Brain microvascular endothelial cell (primary cell): ENCODE data around the gene TMEM201.

Source experiments
- DNase-seq: peaks from one replicate; pipeline ENCODE4 v3.0.0-alpha.2; 2020
- H3K27ac ChIP-seq: fragments of 250-450 bp; sonication (Bioruptor Pico); 2 replicates; pipeline ENCODE4 v1.5.1; 2020; ENCODE audit warnings: mild to moderate bottlenecking, moderate library complexity
- H3K27me3 ChIP-seq: fragments of 250-450 bp; sonication (Bioruptor Pico); replicated peaks from 2 replicates; pipeline ENCODE4 v1.5.1; 2020; ENCODE audit warnings: mild to moderate bottlenecking
- H3K36me3 ChIP-seq: fragments of 250-450 bp; sonication (Bioruptor Pico); replicated peaks from 2 replicates; pipeline ENCODE4 v1.5.1; 2020; ENCODE audit warnings: mild to moderate bottlenecking
- H3K4me3 ChIP-seq: 2 replicates; pipeline ENCODE4 v1.5.1; 2011; ENCODE audit warnings: low read depth, mild to moderate bottlenecking, control low read depth, low read length, moderate library complexity
- in situ Hi-C: cut with HindIII; loops from 2 replicates; pipeline ENCODE4 v1.10.0; 2017; ENCODE audit warnings: low sequenced_read_pairs, low pct_ligation_motif_present
- TF ChIP-seq, protein P1 (sequence below): IDR thresholded peaks from 2 replicates; pipeline ENCODE4 v1.5.1; 2011; ENCODE audit warnings: low read depth, mild to moderate bottlenecking, moderate library complexity, low read length, control low read depth, inconsistent platforms; ENCODE audit errors: missing control alignments

TMEM201 gene

DNA sequence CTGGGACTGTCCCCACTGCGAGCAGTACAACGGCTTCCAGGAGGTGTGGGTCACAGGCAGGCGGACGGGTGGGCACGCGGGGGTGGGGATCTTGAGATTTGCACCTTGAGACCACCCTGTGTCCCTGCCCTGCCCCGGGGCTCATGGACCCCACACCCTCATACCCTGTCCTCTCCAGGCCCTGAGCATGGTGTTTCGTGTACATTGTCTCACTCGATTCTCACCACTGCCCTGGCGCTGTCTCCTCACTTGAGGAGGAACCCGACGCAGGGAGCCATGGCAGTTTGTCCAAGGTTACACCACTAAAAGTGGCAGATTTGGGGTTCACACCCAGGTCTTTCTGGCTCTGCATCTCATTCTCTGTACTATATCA, 7.2 kb downstream of the TMEM201 start:
- in situ Hi-C loops, result no loop called here
- H3K36me3 ChIP-seq, result peaks cover 5% of the 10 kb centered on the region
- DNase-seq, result no peak
- TF ChIP-seq, protein P1, sequence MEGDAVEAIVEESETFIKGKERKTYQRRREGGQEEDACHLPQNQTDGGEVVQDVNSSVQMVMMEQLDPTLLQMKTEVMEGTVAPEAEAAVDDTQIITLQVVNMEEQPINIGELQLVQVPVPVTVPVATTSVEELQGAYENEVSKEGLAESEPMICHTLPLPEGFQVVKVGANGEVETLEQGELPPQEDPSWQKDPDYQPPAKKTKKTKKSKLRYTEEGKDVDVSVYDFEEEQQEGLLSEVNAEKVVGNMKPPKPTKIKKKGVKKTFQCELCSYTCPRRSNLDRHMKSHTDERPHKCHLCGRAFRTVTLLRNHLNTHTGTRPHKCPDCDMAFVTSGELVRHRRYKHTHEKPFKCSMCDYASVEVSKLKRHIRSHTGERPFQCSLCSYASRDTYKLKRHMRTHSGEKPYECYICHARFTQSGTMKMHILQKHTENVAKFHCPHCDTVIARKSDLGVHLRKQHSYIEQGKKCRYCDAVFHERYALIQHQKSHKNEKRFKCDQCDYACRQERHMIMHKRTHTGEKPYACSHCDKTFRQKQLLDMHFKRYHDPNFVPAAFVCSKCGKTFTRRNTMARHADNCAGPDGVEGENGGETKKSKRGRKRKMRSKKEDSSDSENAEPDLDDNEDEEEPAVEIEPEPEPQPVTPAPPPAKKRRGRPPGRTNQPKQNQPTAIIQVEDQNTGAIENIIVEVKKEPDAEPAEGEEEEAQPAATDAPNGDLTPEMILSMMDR, result no peak
- no peak overlapping the region for H3K4me3 ChIP-seq
- no peaks in the 10 kb centered on the region for H3K27me3 ChIP-seq
- H3K27ac ChIP-seq, result no peak overlapping the region

- H3K27ac ChIP-seq, result no peak overlapping the region
- H3K27me3 ChIP-seq, result no peaks in the 10 kb centered on the region
- peaks cover 9% of the 10 kb centered on the region for H3K36me3 ChIP-seq
- no peak overlapping the region for H3K4me3 ChIP-seq
- TF ChIP-seq, protein P1, result no peak
- in situ Hi-C loops, result no loop called here
- no peak for DNase-seq
Observed at GRCh38 chr1:9596415-9597123, 7.9 kb downstream of the TMEM201 start.

DNA sequence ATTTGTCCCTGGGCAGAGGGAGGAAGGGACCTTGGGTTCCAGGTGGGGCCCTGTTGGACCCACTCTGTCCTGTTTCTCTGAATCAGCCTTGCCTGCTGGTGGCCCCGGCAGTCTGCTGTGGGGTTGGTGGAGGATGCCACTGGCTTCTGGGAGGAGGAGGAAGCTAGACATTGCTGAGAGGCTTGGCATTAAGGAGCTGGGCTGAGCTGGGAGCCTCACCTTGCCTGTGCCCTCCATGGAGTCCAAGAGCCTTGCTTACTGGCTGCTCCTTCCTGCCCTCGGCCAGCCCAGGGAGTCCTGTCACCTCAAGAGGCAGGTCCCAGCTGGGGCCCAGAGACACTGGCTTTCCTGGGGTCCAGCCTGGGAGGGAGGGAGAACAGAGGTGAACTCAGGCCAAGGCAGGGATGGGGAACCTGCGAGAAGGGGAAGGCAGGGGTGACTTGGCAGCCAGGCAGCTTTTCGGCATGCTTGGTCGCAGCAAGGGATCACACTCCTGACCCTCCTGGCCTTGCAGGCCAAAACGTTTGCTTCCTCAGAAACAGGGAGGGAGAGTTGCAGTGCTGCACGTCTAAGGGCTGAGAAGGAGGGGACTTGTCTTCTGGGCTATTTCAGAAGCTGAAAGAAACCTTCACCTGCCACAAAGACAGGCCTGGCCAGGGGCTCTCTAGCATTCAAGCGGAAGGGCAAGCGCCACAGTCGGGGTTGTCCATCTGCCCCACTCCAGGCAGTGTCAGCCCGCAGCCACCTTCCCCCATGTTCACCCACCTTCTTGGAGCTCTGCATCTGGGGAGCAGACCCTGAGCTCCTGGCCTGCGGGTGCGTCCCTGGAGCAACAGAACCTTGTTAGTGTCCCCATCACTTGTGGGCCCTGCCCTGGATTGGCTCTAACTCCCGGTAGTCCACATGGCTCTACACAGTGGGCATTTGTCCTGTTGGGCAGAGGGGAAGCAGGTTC, 8.9 kb downstream of the TMEM201 start:
- H3K27ac ChIP-seq, result no peak overlapping the region
- in situ Hi-C loops, result no loop called here
- no peak overlapping the region for H3K4me3 ChIP-seq
- TF ChIP-seq, protein P1, result no peak
- no peak for DNase-seq
- no peaks in the 10 kb centered on the region for H3K27me3 ChIP-seq
- peaks cover 14% of the 10 kb centered on the region for H3K36me3 ChIP-seq

- H3K27ac ChIP-seq, result no peak overlapping the region
- in situ Hi-C loops, result no loop called here
- H3K4me3 ChIP-seq, result no peak overlapping the region
- no peaks in the 10 kb centered on the region for H3K27me3 ChIP-seq
- no peak for DNase-seq
- TF ChIP-seq, protein P1, result no peak
- H3K36me3 ChIP-seq, result peaks cover 14% of the 10 kb centered on the region
Observed at GRCh38 chr1:9598316-9598700, 9.6 kb downstream of the TMEM201 start.

GRCh38 chr1:9599741-9600140, 11.0 kb downstream of the TMEM201 start:
- no peaks in the 10 kb centered on the region for H3K27me3 ChIP-seq
- H3K4me3 ChIP-seq, result no peak overlapping the region
- H3K27ac ChIP-seq, result no peak overlapping the region
- TF ChIP-seq, protein P1, result no peak
- peaks cover 16% of the 10 kb centered on the region for H3K36me3 ChIP-seq
- in situ Hi-C loops, result no loop called here
- DNase-seq, result no peak
